Right renal cortex interstitium (tissue), 3 donors: ENCODE measurements around the gene RNASEH2C. TPM values are rescaled to one million over a fixed set of nuclear protein-coding genes. Genes with fewer than 3 reads are reported as not detected.
"Not testable (repeated sequence)": the region's sequence is repeated elsewhere in the genome, so short reads cannot be mapped to it uniquely, and the experiment has no call there.

Experiments
- DNase-seq, 3 donors: peaks; one replicate each; pipeline ENCODE4 v3.0.0-alpha.2; 2013; ENCODE audit warnings: low read depth in 3 of 3, low spot score in 2 of 3
- polyA plus RNA-seq, 3 donors: library from polyadenylated mRNA; unstranded; fragments of 120-200 nt; gene quantifications; one replicate each; pipeline ENCODE4 v1.2.1, GENCODE V29; 2013; ENCODE audit not compliant: insufficient read length in 3 of 3

RNASEH2C gene
- polyA plus RNA-seq, 3 donors, result 28.3 to 39.1 (median 35.1) TPM

GRCh38 chr11:65692367-65692766 is 28.2 kb downstream of the RNASEH2C start:
- DNase-seq, result no peak

- not testable (repeated sequence) for DNase-seq
Observed at GRCh38 chr11:65691847-65692246, 28.8 kb downstream of the RNASEH2C start.

GRCh38 chr11:65685981-65686380 is 34.6 kb downstream of the RNASEH2C start:
- DNase-seq, result no peak

- not testable (repeated sequence) for DNase-seq
Observed at GRCh38 chr11:65683480-65683879, 37.1 kb downstream of the RNASEH2C start.

GRCh38 chr11:65680192-65680743 is 40.3 kb downstream of the RNASEH2C start:
- no peak for DNase-seq

GRCh38 chr11:65672982-65673381 is 47.6 kb downstream of the RNASEH2C start:
- DNase-seq, result no peak

GRCh38 chr11:65672180-65672860 is 48.3 kb downstream of the RNASEH2C start:
- no peak for DNase-seq

Other genes starting within 250 kb of the RNASEH2C start
- 1,000 to 10,000 TPM in 1 of 3 donors, 100 to 1,000 TPM in 2; 444 to 1,042 (median 635) TPM for gene MALAT1, start 221.8 kb downstream of the RNASEH2C start, polyA plus RNA-seq
- 10 to 100 TPM; 60.9 to 68.7 (median 65.3) TPM for gene SCYL1, start 195.7 kb downstream of the RNASEH2C start, polyA plus RNA-seq
- gene LTBP3, start 162.4 kb downstream of the RNASEH2C start, polyA plus RNA-seq, result 100 to 1,000 TPM in 1 of 3 donors, 10 to 100 TPM in 2; 88.3 to 101 (median 89.4) TPM
- gene ZNRD2, start 150.3 kb downstream of the RNASEH2C start, polyA plus RNA-seq, result 10 to 100 TPM; 42.9 to 49.8 (median 43.2) TPM
- gene FAM89B, start 148.3 kb downstream of the RNASEH2C start, polyA plus RNA-seq, result 10 to 100 TPM; 15.8 to 22.8 (median 21.7) TPM
- gene EHBP1L1, start 144.7 kb downstream of the RNASEH2C start, polyA plus RNA-seq, result 10 to 100 TPM in 2 of 3 donors, 1 to 10 TPM in 1; 9.4 to 12.3 (median 11.0) TPM
- gene KCNK7, start 125.0 kb downstream of the RNASEH2C start, polyA plus RNA-seq, result under 1 TPM in 1 of 3 donors, not detected in 2; 0.21 TPM
- gene MAP3K11, start 106.6 kb downstream of the RNASEH2C start, polyA plus RNA-seq, result 10 to 100 TPM; 29.4 to 37.2 (median 31.0) TPM
- gene PCNX3, start 105.0 kb downstream of the RNASEH2C start, polyA plus RNA-seq, result 10 to 100 TPM; 22.2 to 25.1 (median 23.1) TPM
- 10 to 100 TPM; 22.5 to 30.5 (median 24.7) TPM for gene SIPA1, start 82.7 kb downstream of the RNASEH2C start, polyA plus RNA-seq
- 10 to 100 TPM; 42.6 to 47.1 (median 44.2) TPM for gene RELA, start 57.9 kb downstream of the RNASEH2C start, polyA plus RNA-seq
- gene KAT5, start 8.5 kb downstream of the RNASEH2C start, polyA plus RNA-seq, result 10 to 100 TPM; 64.9 to 72.9 (median 69.0) TPM
- 1 to 10 TPM; 5.3 to 6.3 (median 5.5) TPM for gene AP5B1, start 60.2 kb upstream of the RNASEH2C start, polyA plus RNA-seq
- 10 to 100 TPM in 2 of 3 donors, 1 to 10 TPM in 1; 9.3 to 12.8 (median 12.6) TPM for gene OVOL1, start 66.3 kb upstream of the RNASEH2C start, polyA plus RNA-seq
- 1 to 10 TPM; 1.3 to 2.7 (median 1.6) TPM for gene SNX32, start 113.2 kb upstream of the RNASEH2C start, polyA plus RNA-seq
- gene CFL1, start 137.4 kb upstream of the RNASEH2C start, polyA plus RNA-seq, result 100 to 1,000 TPM; 744 to 846 (median 760) TPM
- gene MUS81, start 139.6 kb upstream of the RNASEH2C start, polyA plus RNA-seq, result 10 to 100 TPM; 43.5 to 50.8 (median 48.1) TPM
- gene EFEMP2, start 152.0 kb upstream of the RNASEH2C start, polyA plus RNA-seq, result 10 to 100 TPM; 95.8 to 98.0 (median 96.3) TPM
- gene CTSW, start 159.0 kb upstream of the RNASEH2C start, polyA plus RNA-seq, result 1 to 10 TPM; 1.0 to 1.2 (median 1.2) TPM
- gene FIBP, start 167.7 kb upstream of the RNASEH2C start, polyA plus RNA-seq, result 10 to 100 TPM; 90.0 to 97.3 (median 94.2) TPM
- 1 to 10 TPM; 6.7 to 8.3 (median 8.0) TPM for gene CCDC85B, start 169.9 kb upstream of the RNASEH2C start, polyA plus RNA-seq
- under 1 TPM in 1 of 3 donors, not detected in 2; 0.11 TPM for gene FOSL1, start 179.6 kb upstream of the RNASEH2C start, polyA plus RNA-seq
- 10 to 100 TPM; 33.8 to 38.1 (median 36.0) TPM for gene C11orf68, start 198.3 kb upstream of the RNASEH2C start, polyA plus RNA-seq
- 10 to 100 TPM; 65.8 to 84.6 (median 75.8) TPM for gene DRAP1, start 198.6 kb upstream of the RNASEH2C start, polyA plus RNA-seq
- gene TSGA10IP, start 224.7 kb upstream of the RNASEH2C start, polyA plus RNA-seq, result not detected
- 10 to 100 TPM; 42.9 to 43.7 (median 43.2) TPM for gene SART1, start 240.9 kb upstream of the RNASEH2C start, polyA plus RNA-seq